ENCODE results near the gene KPNA5.

DNA sequence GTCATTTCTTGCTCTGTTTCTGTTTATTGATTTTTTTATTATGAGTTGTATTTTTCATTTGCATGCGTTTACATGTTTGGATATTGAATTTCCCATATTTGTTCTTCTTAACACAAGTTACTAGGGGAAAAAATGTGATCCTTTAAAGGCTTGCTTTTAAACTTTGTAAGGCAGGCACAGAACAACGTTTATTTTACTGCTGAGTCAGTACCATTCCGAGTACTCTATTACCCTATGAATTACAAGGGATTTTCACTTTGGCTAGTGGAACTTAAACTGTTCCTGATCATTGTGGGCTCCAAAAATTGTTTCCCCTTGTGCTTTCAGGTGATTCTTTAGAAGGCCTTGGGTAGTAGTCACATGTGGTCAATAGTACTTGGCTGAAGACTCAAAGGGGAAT lies 56.0 kb downstream of the KPNA5 start:
- TF ChIP-seq, protein P1, sequence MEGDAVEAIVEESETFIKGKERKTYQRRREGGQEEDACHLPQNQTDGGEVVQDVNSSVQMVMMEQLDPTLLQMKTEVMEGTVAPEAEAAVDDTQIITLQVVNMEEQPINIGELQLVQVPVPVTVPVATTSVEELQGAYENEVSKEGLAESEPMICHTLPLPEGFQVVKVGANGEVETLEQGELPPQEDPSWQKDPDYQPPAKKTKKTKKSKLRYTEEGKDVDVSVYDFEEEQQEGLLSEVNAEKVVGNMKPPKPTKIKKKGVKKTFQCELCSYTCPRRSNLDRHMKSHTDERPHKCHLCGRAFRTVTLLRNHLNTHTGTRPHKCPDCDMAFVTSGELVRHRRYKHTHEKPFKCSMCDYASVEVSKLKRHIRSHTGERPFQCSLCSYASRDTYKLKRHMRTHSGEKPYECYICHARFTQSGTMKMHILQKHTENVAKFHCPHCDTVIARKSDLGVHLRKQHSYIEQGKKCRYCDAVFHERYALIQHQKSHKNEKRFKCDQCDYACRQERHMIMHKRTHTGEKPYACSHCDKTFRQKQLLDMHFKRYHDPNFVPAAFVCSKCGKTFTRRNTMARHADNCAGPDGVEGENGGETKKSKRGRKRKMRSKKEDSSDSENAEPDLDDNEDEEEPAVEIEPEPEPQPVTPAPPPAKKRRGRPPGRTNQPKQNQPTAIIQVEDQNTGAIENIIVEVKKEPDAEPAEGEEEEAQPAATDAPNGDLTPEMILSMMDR (IDR thresholded peaks at IDR 0.05), result no peak
- TF ChIP-seq POLR2A (IDR thresholded peaks at IDR 0.05), result no peak

Data from right lobe of liver (tissue), 4 donors.